GM18909 (cell line): ENCODE results near the gene SUSD6.
"Not testable (repeated sequence)": the region's sequence is repeated elsewhere in the genome, so short reads cannot be mapped to it uniquely, and the experiment has no call there.

Experiments
- ATAC-seq: cut with Tn5 transposase; IDR thresholded peaks from one replicate; pipeline ENCODE4 v1.9.1; 2021; ENCODE audit warnings: mild to moderate bottlenecking; ENCODE audit not compliant: unreplicated experiment, poor library complexity

SUSD6 gene

DNA sequence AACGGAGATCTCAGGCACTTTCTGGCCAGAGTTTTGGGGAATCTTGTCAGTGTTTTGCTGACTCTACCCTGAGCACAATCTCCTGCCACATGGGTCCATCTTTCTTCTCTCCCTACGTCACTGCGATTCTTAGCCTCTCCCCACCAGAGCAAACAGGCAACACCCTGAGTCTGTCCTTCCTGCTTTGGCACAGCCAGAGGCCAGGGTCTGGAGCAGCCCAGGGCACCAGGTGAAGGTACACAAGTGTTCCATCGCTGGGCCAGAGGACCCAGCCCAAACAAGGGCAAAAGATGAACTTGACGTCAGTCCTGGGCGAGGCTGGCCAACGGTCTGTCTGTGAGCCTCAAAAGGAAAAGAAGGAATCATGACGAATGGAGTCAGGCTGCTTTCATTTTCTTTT is 24.0 kb upstream of the SUSD6 start:
- ATAC-seq, result no peak

DNA sequence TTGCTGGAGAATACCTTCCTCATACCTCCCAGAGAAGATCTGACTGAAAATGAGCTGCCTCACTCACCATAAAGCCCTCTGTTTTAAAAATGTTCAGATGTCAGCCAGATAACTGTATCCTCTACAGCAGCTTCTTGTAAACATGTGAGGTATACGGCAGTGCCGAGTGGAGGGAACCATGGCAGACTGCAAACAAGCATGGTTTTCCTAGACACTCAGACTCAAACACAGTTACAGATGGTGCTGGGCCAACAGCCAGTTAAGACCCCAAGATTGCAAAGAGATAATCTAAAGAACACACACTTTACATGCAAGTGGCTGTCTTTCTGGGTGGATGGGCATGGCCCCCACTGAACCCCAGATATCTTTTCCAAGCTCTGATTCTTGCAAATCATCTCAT is 20.1 kb upstream of the SUSD6 start:
- no peak for ATAC-seq

DNA sequence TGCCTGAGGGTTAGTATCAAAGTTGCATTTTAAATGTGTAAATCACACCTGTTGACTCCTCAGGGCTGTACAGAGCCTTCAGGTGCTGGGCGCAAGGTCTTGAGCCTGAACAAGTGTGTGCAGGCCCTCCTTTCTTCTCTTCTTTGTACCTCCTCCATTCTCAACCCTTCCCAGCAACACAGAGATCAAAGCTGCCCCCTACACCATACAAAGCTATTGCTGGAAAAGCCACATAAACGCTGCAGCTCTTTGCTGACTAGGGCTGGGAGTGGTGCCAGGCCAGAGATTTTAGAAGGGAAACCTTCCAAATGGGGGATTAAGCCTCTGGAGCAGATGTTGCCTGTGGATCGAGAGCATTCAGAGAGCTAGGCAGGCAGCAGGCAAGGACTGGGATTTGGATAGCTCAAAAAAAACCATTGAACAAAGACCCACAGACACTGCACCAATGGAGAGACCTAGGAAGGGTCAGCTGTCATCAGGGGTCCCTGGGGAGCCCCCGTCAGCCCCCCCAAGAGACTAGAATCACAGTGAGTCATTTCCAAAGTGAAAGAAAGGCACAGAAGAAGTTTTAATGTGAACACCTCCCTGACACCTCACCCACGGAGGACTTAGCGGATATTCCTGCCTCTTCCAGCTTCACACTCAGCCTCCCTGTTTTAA is 18.2 kb upstream of the SUSD6 start:
- ATAC-seq, result no peak

DNA sequence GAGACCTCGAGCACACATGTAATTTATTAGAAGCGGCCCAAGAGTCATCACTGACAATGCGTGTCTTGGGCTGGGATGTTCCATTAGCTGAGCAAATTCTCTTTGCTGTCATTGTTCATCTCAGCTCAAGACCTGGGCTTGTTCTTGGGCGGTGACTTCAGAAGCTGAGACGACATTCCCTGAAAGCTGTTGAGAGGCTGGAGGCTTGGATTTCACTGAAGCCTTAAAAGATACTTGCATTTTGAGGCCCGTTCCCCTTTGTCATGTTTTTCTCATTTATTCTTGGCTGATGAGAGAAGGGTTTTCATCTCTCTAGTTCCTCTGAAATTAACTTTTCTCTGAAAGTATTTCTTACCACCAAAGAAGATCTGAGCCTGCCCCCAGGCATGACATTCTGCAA is 16.6 kb upstream of the SUSD6 start:
- ATAC-seq, result no peak

DNA sequence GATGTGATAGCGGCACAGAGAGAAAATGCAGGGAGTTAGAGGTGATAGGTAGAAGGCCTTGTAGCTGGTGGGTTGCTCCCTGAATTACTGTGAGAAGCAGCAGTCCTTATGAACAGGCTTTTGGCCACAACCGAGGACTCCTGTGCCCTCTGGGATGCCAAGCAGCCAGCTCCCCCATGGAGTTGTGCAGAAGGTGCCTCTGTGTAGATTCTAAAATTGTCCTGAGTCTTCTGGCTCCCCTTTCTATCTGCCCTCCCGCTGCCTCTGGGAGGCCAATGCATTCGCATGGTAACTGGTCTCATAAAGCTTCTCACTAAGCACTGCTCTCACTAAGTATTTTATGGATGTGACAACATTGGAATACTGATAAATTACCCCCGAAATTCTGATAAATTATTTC is 16.1 kb upstream of the SUSD6 start:
- no peak for ATAC-seq

DNA sequence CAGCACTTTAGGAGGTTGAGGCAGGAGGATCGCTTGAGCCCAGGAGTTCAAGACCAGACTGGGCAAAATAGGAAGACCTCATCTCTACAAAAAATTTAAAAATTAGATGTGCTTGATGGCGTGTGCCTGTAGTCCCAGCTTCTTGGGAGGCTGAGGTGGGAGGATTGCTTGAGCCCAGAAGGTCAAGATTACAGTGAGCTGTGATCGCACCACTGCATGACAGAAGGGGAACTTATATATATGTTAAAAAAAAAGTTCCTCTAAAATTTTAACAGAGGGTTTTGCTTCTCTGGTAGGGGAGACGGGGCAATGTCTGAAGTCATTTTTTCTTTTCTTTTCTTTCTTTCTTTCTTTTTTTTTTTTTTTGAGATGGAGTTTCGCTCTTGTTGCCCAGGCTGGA is 12.0 kb upstream of the SUSD6 start:
- ATAC-seq, result not testable (repeated sequence)

DNA sequence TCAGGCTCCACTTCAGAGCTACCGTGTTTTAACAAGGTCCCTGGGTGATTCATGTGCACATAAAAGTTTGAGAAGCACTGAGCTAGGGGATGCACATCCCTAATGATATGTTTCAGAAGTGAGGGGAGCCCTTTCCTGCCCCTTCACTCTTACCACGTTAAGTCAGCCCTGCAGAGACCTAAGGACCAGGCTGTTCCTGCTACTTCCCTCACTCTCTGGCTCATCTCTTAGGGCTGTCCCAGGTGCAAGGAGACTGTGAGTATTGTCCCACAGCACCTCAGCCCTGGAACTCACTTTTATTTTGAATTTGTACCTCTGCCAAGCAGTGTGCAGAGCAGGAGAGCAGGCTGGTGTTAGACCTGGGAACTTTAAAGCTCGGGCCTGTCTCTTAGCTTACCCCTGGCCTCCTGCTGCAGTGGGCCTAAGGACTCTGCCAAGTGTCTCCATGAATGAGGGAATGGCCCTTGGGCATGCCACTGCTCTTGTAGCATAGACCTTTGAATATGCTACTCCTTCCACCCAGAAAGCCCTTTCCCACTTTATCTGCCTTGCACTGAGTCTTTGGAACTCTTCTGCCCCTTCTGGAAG is 11.0 kb upstream of the SUSD6 start:
- no peak for ATAC-seq

DNA sequence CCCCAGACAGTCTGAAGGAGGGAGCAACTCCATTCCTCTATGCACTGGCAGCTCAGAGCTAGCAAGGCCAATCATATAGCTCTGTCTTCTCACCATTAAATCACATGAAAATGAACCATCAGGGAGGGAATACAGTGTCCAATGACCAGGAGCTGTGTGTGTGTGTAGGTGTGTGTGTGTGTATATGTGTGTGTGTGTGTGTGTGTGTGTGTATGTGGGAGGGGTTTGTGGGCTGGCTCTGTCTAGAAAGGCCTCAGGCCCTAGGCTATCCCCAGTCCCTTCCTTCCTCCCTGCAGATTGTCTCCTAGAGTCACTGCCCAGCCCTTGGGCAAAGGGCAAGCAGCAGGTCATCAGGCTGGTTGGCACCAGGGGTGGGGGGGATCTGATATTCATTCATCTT is 5.7 kb upstream of the SUSD6 start:
- no peak for ATAC-seq

DNA sequence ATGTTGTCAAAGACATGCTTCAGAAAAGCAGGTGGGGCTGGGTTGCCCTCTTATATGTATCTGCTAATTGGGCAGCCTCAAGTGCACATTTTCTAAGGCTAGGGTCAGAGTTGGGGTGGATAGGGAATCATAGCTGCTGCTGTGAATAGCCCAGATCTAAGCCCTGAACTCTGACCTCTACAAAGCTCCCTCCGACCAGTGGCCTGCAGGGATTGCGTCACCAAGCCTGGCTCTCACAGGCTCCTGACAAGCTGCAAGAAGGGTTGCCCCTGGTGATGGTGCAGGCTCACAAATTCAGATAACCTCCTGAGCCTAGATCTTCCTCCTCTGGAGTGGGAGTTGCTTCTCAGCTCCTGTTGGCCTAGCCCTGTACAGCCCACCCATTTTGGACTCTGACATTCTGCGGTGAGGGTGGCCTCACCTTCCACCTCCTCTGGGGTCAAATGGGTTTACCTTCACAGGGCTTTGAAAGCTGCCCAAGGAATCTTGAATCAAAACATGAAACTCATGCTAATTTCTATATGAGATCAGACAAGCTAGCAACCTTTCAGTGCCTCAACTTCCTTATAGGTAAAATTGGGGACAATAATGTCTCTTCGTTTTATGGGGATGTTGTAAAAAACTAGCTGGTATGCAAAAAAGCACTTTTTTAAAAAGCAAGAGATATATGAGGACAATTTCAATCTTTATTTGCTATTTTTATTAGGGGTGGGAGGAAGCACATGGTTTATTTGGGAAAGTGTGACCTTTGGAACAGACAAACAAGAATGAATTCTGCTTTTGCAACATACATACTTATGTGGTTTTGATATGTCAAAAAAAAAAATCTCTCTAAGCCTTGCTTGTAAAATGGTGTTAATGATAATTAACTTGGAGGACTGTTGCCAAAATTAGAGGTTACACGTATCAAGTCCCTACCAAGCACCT is 4.9 kb upstream of the SUSD6 start:
- no peak for ATAC-seq

DNA sequence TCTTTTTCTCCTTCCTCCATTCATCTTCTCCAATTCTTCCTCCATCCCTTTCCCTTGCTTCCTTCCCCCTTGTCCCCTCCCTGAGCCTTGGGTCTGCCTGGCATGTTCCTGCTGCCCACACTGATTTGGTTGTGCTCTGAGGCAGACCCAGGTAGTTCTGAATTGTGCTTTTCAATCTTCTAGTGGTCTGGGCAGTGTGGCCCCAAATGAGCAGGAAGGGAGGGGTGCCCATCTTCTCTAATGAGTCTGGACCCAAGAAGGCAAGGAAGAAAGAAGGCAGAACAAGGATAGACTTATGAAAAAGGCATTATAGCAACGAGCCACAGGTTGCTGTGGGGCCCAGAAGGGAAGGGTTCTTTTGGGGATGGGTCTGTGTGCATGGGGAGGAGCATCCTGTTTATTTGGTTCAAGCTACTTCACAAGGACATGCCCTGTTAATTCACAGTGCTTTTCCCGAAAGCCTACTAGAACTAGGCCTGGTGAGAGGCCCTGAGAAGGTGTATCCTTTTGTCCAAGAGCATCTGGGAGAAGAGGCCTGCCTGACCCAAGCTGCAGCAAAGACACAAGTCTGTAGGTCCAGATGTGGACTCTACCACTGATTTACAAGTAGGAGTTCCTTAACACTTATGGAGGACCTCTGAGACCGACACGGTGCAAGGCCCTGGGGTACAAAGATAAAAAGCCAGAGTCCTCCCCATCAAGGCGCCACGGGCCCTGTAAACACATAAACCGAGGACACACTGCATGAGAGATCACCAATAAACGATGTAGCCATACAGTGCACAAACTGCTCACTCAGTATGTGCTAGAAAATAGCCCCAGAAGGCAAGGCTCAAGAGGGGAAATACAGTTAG is 1.1 kb upstream of the SUSD6 start:
- no peak for ATAC-seq

DNA sequence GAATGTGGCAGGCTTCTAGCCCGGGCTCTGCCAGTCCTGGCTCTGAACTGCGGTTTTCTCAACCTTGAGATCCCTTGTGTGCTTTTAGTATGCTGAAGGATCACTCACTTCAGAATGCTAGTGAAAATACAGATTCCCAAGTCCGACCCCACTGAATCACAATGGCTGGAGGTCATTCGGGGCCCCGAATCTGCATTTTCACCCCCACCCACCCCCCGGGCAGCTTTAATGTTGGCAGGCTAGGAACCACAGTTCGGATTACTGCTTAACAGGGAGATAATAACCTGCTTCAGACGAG is 573 bp upstream of the SUSD6 start:
- ATAC-seq, result no peak

DNA sequence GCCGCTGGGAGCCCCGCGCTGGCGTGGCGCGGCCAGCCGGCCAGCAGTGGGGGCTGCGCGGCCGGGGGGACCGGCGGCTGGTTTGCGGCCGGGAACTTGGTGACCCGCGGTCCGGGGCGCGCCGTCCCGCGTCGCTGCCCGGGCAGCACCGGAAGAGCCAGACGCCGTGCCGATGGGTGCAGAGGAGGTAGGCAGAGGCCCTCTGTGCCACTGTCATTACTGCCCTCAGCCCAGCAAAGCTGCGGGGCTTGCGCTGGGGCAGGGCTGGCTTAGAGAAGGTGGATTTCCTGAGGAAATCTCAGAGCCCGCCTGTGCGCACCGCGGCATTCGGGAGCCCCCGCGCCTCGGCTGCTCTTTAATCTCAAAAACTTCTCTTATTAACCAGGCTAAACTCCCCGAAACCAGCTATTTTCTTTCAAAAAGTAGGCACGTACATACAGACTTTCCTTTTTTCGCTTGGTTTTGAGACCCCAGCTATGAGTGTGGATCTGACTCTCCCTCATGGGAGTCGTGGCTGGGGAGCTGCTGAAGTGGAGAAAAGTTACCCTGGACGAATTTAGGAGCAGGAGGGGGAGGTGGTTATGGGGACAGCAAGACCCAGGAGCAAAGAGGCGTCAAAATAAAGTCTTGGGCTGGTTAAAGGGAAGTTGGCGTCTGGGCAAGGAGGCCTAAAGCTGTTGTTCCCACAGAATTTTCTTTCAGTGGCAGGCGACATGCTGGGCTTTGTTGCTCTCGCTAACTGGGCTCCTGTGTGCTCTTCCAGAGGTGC is 802 bp downstream of the SUSD6 start:
- ATAC-seq, result peak; percentile 25

DNA sequence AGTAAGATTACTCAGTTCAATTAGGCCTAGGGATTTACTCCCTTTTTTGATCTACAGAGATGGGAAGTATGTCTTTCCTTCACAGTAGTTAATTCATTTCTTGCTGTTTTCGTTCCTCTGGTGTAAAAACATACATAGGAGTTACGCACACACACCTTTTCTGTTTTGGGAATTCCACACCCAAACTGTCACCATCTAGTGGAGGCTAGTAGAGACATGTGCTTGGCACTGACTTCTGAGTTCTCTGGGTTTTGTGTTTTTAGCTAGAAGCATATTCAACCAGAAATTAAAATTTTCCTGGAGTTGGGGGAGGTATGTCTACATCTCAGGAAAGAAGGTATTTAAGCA is 1.4 kb downstream of the SUSD6 start:
- ATAC-seq, result no peak

DNA sequence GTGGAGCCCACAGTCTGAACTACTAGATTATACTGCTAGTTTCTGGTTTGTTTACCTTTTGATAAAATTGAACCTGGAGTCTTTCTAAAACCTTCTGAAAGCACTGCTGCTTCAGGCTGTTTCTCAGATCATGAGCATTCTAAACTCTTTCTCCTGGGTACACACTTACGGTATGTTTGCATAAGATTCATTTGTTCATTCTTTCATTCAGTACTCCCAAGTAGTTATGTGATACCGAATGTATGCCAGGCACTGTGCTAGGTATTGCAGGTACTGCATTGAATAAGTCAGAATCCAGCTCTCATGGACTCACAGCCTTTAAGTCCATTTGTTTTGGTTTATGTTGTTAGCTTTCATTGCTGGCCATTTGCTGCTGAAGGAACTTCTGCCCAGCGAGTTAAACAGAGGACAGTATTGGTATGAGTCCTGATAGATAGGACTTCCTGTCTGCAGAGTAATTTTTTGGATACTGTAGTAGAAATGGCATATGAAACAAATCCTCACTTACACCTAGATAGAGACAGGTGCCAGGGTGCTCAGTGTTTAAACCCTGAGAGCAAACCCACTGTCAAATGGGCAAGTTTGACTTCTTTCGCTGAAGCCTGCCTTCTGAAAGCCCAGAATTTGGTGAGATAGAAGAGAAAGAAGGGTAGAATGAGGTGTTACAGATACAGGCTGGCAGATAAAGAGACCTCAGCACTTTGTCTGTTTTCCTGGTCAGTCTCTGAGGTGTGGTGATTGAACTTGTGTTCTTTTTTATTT is 2.1 kb downstream of the SUSD6 start:
- no peak for ATAC-seq

DNA sequence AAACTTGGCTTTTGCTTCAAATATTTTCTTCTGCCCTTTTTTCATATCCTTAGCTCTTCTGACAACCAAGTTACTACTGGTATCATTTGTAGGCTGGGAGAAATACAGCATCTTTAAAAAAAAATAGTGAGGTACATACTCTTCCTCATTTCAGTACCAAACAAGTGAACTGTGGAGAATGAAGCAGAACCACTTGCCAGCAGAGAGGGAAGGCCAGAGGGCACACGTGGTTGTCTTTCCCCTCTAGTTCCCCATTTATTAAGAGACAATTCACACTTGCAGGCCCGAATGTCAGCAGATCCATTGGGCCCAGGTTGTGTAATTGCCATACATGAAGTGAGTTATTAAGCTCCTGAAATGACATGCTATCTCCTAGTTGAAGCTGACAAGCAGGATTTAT is 3.2 kb downstream of the SUSD6 start:
- no peak for ATAC-seq

DNA sequence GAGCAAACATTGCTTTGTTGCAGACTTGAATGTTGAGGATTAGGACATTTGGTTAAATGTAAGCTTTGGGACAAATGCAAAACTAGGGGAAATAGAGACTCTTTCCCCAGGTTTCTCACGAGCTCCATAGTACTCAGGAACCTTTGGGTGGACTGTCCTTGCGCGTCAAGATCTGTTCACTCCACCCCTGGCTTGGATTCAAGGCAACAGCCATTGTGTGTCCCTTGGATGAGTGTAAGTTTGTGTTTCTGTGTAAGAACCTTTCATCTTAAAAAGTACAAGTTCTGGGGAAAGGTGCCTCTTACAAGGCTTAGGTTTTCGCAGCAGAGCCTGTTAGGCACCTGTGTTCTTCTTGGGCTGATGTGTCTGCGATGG is 3.7 kb downstream of the SUSD6 start:
- no peak for ATAC-seq

DNA sequence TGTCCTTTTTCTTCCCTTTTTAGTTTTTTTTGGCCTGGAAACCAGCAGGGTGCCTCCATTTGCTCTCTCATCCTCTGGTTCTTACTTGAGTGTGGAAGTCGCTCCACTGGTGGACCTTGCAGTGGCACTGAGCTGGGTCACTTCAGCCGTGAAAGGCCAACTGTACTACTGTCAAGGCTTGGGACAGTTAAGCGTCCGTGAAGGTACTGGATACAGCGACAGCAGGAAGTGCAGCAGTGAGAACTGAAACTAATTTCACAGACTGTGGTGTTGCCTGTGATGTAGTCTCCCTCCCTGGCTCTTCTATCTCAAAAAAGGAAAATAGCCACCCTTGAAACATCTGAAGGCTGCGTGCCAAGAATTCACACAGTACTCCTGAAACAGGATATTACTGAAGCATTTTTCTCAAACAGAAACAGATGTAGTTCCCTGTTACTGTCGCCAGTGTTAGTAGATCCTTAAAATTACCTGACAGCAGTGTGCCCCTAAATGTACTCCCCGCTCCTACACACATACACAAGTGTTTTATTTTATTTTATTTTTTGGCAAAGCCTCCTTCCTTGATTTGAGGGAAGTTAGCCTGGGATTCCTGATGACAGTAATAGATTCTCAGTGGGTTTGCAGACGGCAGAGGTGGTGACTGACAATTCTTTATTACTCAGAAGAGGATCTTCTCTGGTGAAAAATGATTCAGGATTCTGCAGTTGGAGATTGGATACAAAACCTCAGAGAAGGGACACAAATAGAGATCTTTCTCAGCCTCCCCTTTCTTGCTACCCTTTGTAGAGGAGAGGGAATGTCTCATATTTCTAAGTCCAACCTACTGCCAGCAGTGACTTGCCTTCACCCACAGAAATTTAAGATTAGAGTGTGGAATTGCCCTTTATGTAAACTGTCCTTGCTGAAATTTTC is 4.4 kb downstream of the SUSD6 start:
- ATAC-seq, result peak; percentile 61

DNA sequence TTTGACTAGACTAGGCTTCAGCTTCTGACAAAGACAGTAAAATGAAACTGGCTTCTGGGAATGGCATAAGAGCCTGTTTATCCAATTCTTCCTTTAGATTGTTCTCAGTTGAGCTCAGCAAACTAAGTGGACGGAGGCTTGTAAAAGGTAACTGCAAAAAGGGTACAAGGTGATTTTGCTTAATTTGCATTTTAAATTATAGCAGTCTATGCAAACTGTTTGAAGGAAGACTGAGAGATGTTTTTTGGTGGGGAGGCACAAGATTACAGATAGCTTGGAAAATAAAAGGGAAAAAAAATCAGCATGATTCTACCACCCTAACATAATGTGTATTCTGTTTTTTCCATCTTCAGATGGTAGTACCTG is 5.0 kb downstream of the SUSD6 start:
- ATAC-seq, result no peak

DNA sequence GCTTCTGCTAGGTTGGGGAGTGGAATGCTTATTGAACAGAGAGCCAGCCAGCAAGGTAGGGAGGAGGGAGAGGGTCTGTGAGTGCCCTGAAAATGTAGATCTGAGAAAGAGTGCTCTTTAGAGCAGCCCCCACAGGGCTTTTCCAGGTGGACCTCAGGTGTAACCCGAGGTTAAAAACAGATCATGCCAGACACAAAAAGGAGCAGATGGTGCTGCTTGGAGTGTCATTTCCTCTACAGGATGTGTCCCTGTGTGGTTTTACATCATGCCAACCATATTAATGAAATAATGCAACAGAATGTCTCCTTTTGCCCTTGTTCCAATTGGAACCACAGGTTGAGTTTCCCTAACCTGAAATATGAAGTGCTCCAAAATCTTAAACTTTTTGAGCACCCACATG is 6.4 kb downstream of the SUSD6 start:
- no peak for ATAC-seq
